HT1080 (cell line): Measurements from ENCODE around the gene PDSS2. TPM values are rescaled to one million over a fixed set of nuclear protein-coding genes. Genes with fewer than 3 reads are reported as not detected.
"Not testable (repeated sequence)": the region's sequence is repeated elsewhere in the genome, so short reads cannot be mapped to it uniquely, and the experiment has no call there.

ENCODE experiments used
- DNase-seq: peaks from one replicate; pipeline ENCODE4 v3.0.0-alpha.2; 2015; ENCODE audit warnings: low read depth
- total RNA-seq: library from RNA; depleted of rRNA; stranded (reverse); fragments of >200 nt; shearing (Covaris generic); gene quantifications from 2 replicates; pipeline ENCODE4 v1.2.3, GENCODE V29; 2014

PDSS2 gene
- total RNA-seq, 1 experiment from 2014 or later: 10.7 TPM

DNA sequence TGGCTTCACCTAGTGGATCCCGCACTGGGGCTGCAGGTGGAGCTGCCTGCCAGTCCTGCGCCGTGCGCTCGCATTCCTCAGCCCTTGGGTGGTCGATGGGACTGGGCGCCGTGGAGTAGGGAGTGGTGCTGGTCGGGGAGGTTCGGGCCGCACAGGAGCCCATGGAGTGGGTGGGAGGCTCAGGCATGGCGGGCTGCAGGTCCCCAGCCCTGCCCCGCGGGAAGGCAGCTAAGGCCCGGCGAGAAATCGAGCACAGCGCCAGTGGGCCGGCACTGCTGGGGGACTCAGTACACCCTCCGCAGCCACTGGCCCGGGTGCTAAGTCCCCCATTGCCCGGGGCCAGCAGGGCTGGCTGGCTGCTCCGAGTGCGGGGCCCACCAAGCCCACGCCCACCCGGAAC is 95.2 kb downstream of the PDSS2 start:
- not testable (repeated sequence) for DNase-seq

DNA sequence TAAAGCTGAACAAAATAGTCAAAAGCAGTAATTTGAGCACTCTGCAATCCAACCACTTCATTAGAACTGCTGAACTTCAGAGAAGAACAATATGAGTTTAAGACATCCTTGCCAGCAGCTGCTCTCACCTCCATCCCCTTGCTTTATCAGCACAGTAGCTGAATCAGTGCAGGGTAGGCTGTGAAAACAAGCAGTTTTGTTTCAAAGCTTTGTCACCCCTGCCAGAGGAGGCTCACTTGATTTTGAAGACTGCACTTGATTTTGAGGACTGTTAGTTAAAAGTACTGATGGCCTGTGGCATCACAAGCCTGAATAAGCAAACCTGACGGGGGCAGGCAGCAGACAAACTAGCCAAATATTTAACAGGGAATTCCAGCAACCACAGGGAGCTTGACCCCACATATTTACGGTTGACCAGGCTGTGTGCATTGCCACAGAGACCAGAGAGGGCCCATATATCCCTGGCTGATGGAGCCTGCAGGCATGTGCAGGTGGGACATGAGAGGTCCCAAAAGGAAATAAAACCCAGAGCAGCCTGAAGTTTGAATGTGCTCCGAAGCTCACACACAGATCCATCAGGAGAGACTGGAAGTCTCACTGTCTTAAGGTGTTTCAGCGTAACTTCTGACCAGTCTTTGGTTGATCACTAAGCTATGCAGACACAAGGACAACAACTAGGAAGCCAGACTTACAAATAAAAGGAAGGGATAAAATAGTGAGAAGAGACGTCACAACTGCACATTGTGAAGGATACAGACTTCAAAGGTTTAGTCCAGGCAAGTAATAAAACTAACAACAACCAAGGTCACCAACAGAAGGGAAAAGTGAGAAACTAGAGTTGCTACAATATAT is 97.4 kb downstream of the PDSS2 start:
- DNase-seq: peak; percentile 60

- DNase-seq: no peak
Observed at GRCh38 chr6:107360476-107360875, 98.9 kb downstream of the PDSS2 start.

DNA sequence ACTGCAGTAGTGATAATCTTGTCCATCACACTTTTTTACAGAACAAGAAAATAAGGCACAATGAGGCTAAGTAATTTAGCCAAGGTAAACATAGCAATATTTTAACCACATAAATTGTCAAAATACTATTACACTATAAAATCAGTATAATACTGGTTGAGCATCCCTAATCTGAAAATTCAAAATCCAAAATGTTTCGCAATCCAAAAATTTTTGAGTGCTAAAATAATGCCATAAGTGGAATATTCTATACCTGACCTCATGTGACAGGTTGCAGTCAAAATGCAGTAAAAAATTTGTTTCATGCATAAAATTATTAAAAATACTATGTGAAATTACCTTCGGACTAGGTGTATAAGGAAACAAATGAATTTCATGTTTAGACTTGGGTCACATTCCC is 101.5 kb downstream of the PDSS2 start:
- no peak for DNase-seq

GRCh38 chr6:107357031-107357430 is 102.3 kb downstream of the PDSS2 start:
- DNase-seq: no peak

- DNase-seq: no peak
Observed at GRCh38 chr6:107355659-107356058, 103.7 kb downstream of the PDSS2 start.

DNA sequence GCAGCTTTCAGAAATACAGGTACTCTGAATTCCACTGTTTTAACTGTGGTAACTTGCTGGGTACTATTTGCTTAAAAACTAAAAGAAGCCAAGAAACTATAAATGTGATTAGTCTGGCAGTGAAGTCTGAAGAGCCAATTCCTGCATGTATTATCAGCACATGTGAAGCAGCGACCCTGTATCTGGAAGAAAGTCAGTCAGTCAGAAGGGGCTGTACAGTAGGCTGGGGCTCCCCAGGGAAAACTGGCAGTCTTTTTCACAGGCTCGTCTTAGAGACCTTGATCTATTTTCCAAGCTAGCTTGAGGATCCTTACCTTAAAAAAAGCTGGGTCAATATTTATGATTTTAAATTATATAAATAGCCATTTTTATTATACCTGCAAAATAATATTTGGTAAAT is 104.9 kb downstream of the PDSS2 start:
- no peak for DNase-seq

DNA sequence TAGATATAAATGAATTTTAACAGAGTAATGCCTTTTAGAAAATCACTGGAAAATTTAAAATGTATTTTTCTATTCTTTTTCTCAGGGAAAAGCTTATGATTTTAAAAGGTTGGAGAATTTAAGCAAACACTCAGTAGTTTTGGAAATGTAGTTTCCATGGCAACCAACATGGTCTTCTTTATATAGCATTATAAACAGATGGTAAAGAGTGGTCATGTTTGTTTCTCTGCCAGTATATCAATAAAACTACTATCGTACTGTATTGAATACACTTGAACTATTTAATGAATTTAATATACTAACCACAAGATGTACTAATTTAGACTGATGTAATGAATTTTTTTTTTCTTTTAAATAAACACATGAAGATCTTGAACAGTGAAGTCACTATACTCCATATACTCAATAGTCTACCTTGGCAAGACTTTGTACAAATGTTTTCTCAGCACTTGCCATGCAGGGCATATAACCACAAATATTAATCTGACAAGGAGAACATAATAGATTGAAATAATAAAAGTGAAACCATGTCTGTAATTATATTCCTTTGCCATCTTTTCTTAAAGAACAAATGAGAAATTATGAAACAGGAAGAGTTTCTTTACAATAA is 105.5 kb downstream of the PDSS2 start:
- no peak for DNase-seq

DNA sequence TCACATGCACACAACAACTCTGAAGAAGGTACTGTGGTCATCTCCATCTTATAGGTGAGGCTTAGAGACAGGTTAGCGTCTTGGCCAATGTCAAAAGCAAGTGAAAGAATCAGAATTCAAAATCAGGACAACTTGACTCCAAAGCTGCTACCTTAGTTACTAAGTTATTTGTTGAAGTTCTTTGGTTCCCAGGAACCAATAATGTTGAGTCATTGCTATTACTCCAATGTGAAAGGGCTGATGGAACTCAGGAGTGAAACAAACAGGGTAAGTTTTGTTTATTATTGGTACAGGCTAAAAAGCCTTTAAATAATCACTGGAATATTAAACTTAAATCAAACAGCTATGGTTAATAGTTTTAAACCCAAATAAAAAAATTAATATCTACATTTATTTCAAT is 111.1 kb downstream of the PDSS2 start:
- DNase-seq: peak; percentile 6

- no peak for DNase-seq
Observed at GRCh38 chr6:107345393-107345792, 114.0 kb downstream of the PDSS2 start.

- DNase-seq: no peak
Observed at GRCh38 chr6:107344981-107345380, 114.4 kb downstream of the PDSS2 start.

GRCh38 chr6:107344383-107344782 is 115.0 kb downstream of the PDSS2 start:
- DNase-seq: no peak

DNA sequence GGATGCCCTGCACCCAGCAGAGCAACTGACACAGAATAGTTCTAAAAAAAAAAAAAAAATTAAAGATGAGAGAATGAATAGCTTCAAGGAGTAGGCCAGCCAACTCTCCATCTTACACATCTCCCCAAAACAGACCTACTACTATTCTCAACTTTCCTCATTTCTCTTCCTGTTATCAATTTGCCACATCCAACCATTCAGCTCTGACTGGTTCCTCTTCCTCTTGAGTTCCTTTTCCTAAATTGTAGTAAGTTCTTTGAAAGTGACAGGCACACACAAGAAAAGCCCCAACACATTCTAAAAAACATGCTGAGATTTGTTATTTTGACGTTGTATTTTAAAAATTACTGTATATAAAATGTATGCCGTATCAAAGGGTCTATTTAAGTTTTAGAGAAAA is 117.2 kb downstream of the PDSS2 start:
- DNase-seq: no peak

- no peak for DNase-seq
Observed at GRCh38 chr6:107340881-107341280, 118.5 kb downstream of the PDSS2 start.

DNA sequence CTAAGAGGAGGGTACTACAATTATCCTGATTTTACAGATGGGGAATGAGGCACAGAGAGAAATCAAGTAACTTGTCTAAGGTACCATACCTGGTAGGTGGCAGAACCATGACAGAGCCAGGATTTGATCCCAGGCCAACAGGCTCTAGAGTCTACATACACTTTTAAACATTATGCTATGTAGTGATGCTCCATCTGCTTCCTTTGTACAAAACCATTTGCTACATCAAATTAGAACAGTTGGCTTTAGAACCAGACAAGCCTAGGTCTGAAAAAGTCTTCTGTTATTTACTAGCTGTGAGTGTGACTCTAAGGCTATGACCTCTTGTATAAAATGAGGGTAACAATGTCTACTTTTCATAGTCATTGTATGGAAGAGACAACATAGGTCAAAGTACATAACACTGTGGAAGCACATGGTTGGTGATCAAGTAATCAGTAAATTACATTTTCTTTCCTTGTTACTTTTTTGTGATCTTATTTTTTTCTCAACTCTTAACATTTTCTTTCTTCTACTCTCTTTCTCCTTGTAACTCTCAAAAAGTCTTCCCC is 122.1 kb downstream of the PDSS2 start:
- DNase-seq: no peak

- no peak for DNase-seq
Observed at GRCh38 chr6:107334026-107334425, 125.3 kb downstream of the PDSS2 start.

GRCh38 chr6:107333491-107333890 is 125.9 kb downstream of the PDSS2 start:
- DNase-seq: no peak

GRCh38 chr6:107331409-107332386 is 127.7 kb downstream of the PDSS2 start:
- DNase-seq: no peak

GRCh38 chr6:107330168-107330567 is 129.2 kb downstream of the PDSS2 start:
- DNase-seq: no peak

GRCh38 chr6:107329063-107329860 is 130.1 kb downstream of the PDSS2 start:
- no peak for DNase-seq

DNA sequence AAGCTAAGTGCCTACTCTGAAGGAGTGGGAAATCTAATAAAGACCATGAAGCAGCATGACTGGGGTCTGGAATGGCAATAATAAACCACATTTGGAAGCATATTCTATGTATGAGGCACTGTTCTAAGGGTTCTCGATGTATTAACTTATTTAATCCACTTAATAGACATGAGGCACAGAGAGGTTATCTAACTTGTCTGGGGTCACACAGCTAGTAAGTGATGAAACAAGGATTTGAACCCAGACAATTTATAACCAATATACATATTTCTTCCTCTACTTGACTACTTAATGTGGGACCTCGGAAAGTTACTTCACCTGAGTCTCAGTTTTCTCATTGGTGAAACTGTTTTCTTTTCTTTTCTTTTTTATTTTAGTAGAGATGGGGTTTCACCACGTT is 131.3 kb downstream of the PDSS2 start:
- DNase-seq: no peak
